DND-41 (cell line): ENCODE measurements around the gene IL1R2.

Experiments
- ATAC-seq: fragments of 200-7000 bp; cut with Tn5 transposase; 3 replicates; pipeline ENCODE4 v1.9.1; 2021; ENCODE audit warnings: low read depth; ENCODE audit not compliant: insufficient read depth
- DNase-seq: peaks from one replicate; pipeline ENCODE4 v3.0.0-alpha.2; 2020
- H2AFZ ChIP-seq: 2 replicates; pipeline ENCODE4 v1.6.0; 2012; ENCODE audit warnings: low read depth, low read length
- H3K27ac ChIP-seq: 2 replicates; pipeline ENCODE4 v1.5.1; 2012; ENCODE audit warnings: low read length, inconsistent platforms
- H3K27me3 ChIP-seq: fragments of 200-600 bp; sonication (generic); 2 replicates; pipeline ENCODE4 v1.6.0; 2012; ENCODE audit warnings: low read length, mild to moderate bottlenecking, inconsistent platforms; ENCODE audit not compliant: insufficient read depth, poor library complexity
- H3K36me3 ChIP-seq: 2 replicates; pipeline ENCODE4 v1.5.1; 2012; ENCODE audit warnings: low read length, inconsistent platforms; ENCODE audit not compliant: insufficient read depth
- H3K4me1 ChIP-seq: 2 replicates; pipeline ENCODE4 v1.5.1; 2012; ENCODE audit warnings: mild to moderate bottlenecking, low read length; ENCODE audit not compliant: insufficient read depth
- H3K4me2 ChIP-seq: 2 replicates; pipeline ENCODE4 v1.6.0; 2012; ENCODE audit warnings: mild to moderate bottlenecking, moderate library complexity, low read length, inconsistent platforms; ENCODE audit not compliant: insufficient read depth
- H3K4me3 ChIP-seq, 2 experiments: fragments of 200-600 bp in 1 of 2; shearing (Covaris generic) in 1 of 2; 2 replicates each; pipeline ENCODE4 v1.5.1; 2012 to 2016; ENCODE audit warnings: inconsistent platforms in 2 of 2, low read length in 2 of 2, mild to moderate bottlenecking in 2 of 2, low read depth in 1 of 2, moderate library complexity in 1 of 2
- H3K79me2 ChIP-seq: 2 replicates; pipeline ENCODE4 v1.6.0; 2012; ENCODE audit warnings: low read length, inconsistent platforms; ENCODE audit not compliant: insufficient read depth
- H3K9ac ChIP-seq: 2 replicates; pipeline ENCODE4 v1.6.0; 2012; ENCODE audit warnings: low read depth, mild to moderate bottlenecking, inconsistent platforms, low read length, moderate library complexity
- H3K9me3 ChIP-seq: 2 replicates; pipeline ENCODE4 v1.5.1; 2012; ENCODE audit warnings: low read length, moderate library complexity, mild to moderate bottlenecking, inconsistent platforms; ENCODE audit not compliant: insufficient read depth, severe bottlenecking
- H4K20me1 ChIP-seq: 2 replicates; pipeline ENCODE4 v1.6.0; 2012; ENCODE audit warnings: low read length; ENCODE audit not compliant: insufficient read depth
- CTCF ChIP-seq: IDR thresholded peaks from 2 replicates; pipeline ENCODE4 v1.5.1; 2012; ENCODE audit warnings: borderline replicate concordance, low read length, moderate library complexity, mild to moderate bottlenecking; ENCODE audit not compliant: poor library complexity, severe bottlenecking; ENCODE audit errors: extremely low read depth
- EZH2 ChIP-seq: IDR thresholded peaks from 3 replicates; pipeline ENCODE4 v1.6.1; 2012; ENCODE audit warnings: borderline replicate concordance, low read depth, mild to moderate bottlenecking, moderate library complexity, low read length, inconsistent platforms; ENCODE audit not compliant: severe bottlenecking

The IL1R2 gene

GRCh38 chr2:101960819-101961337, 30.9 kb upstream of the IL1R2 start:
- Histone ChIP-seq H3K36me3 (no peaks in the 10 kb centered on the region), H3K4me3 (no peak overlapping the region), H3K4me2 (no peak overlapping the region), H3K9ac (no peak overlapping the region), H3K4me1 (no peaks in the 10 kb centered on the region), H2AFZ (no peak overlapping the region), H3K79me2 (no peaks in the 10 kb centered on the region), H3K27me3 (peaks cover 3% of the 10 kb centered on the region), H4K20me1 (no peaks in the 10 kb centered on the region), H3K9me3 (no peaks in the 10 kb centered on the region), H3K27ac (no peak overlapping the region)
- no peak for TF ChIP-seq CTCF
- TF ChIP-seq EZH2, result no peak
- no peak for DNase-seq
- ATAC-seq, result no peak

GRCh38 chr2:101961338-101962191, 30.2 kb upstream of the IL1R2 start:
- Histone ChIP-seq H3K36me3 (no peaks in the 10 kb centered on the region), H3K79me2 (no peaks in the 10 kb centered on the region), H3K4me1 (no peaks in the 10 kb centered on the region), H4K20me1 (no peaks in the 10 kb centered on the region), H3K4me3 (no peak overlapping the region), H3K9me3 (no peaks in the 10 kb centered on the region), H3K27me3 (peaks cover 3% of the 10 kb centered on the region), H3K9ac (no peak overlapping the region), H3K27ac (no peak overlapping the region), H2AFZ (no peak overlapping the region), H3K4me2 (no peak overlapping the region)
- no peak for TF ChIP-seq EZH2
- TF ChIP-seq CTCF, result no peak
- ATAC-seq (no peak), DNase-seq (no peak)

GRCh38 chr2:101962309-101962708, 29.5 kb upstream of the IL1R2 start:
- Histone ChIP-seq H3K27ac (no peak overlapping the region), H3K4me3 (no peak overlapping the region), H3K9ac (no peak overlapping the region), H3K27me3 (peaks cover 3% of the 10 kb centered on the region), H2AFZ (no peak overlapping the region), H3K4me2 (no peak overlapping the region), H3K36me3 (no peaks in the 10 kb centered on the region), H3K9me3 (no peaks in the 10 kb centered on the region), H4K20me1 (no peaks in the 10 kb centered on the region), H3K4me1 (no peaks in the 10 kb centered on the region), H3K79me2 (no peaks in the 10 kb centered on the region)
- ATAC-seq (no peak), DNase-seq (no peak)
- no peak for TF ChIP-seq EZH2

GRCh38 chr2:101963198-101963597, 28.6 kb upstream of the IL1R2 start:
- Histone ChIP-seq H2AFZ (no peak overlapping the region), H3K9ac (no peak overlapping the region), H3K27ac (no peak overlapping the region), H4K20me1 (no peaks in the 10 kb centered on the region), H3K36me3 (no peaks in the 10 kb centered on the region), H3K27me3 (peaks cover 3% of the 10 kb centered on the region), H3K79me2 (no peaks in the 10 kb centered on the region), H3K4me1 (no peaks in the 10 kb centered on the region), H3K4me2 (no peak overlapping the region), H3K4me3 (no peak overlapping the region), H3K9me3 (no peaks in the 10 kb centered on the region)
- DNase-seq (no peak), ATAC-seq (no peak)
- TF ChIP-seq CTCF (no peak), EZH2 (no peak)
